ENCODE results near the gene ZIC4.

- TF ChIP-seq, protein P1, sequence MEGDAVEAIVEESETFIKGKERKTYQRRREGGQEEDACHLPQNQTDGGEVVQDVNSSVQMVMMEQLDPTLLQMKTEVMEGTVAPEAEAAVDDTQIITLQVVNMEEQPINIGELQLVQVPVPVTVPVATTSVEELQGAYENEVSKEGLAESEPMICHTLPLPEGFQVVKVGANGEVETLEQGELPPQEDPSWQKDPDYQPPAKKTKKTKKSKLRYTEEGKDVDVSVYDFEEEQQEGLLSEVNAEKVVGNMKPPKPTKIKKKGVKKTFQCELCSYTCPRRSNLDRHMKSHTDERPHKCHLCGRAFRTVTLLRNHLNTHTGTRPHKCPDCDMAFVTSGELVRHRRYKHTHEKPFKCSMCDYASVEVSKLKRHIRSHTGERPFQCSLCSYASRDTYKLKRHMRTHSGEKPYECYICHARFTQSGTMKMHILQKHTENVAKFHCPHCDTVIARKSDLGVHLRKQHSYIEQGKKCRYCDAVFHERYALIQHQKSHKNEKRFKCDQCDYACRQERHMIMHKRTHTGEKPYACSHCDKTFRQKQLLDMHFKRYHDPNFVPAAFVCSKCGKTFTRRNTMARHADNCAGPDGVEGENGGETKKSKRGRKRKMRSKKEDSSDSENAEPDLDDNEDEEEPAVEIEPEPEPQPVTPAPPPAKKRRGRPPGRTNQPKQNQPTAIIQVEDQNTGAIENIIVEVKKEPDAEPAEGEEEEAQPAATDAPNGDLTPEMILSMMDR (IDR thresholded peaks at IDR 0.05) = no peak
- no peak for TF ChIP-seq POLR2A (IDR thresholded peaks at IDR 0.05)
These were observed 2.1 kb downstream of the ZIC4 start for GRCh38 chr3:147404000-147404799.

All from heart left ventricle (tissue), 13 donors.